Measurements from ENCODE around the gene MAP3K4. TPM values are rescaled to one million over a fixed set of nuclear protein-coding genes. Genes with fewer than 3 reads are reported as not detected.

The MAP3K4 gene
- total and polyA plus RNA-seq, 12 donors = 11.9 to 37.0 (median 18.8) TPM

GRCh38 chr6:161104966-161105365 is 113.4 kb downstream of the MAP3K4 start:
- Histone ChIP-seq H3K9me3 (replicated peaks in 1 of 3) (no peaks in the 10 kb centered on the region), H3K4me1 (replicated peaks in 1 of 2) (no peaks in the 10 kb centered on the region), H3K4me3 (no peak overlapping the region), H3K27me3 (no peaks in the 10 kb centered on the region), H3K27ac (no peak overlapping the region), H3K36me3 (replicated peaks in 1 of 2) (peaks cover 0 to 46% of the 10 kb centered on the region in 2 donors)
- TF ChIP-seq, protein P1, sequence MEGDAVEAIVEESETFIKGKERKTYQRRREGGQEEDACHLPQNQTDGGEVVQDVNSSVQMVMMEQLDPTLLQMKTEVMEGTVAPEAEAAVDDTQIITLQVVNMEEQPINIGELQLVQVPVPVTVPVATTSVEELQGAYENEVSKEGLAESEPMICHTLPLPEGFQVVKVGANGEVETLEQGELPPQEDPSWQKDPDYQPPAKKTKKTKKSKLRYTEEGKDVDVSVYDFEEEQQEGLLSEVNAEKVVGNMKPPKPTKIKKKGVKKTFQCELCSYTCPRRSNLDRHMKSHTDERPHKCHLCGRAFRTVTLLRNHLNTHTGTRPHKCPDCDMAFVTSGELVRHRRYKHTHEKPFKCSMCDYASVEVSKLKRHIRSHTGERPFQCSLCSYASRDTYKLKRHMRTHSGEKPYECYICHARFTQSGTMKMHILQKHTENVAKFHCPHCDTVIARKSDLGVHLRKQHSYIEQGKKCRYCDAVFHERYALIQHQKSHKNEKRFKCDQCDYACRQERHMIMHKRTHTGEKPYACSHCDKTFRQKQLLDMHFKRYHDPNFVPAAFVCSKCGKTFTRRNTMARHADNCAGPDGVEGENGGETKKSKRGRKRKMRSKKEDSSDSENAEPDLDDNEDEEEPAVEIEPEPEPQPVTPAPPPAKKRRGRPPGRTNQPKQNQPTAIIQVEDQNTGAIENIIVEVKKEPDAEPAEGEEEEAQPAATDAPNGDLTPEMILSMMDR (IDR thresholded peaks at IDR 0.05) = no peak
- no peak for TF ChIP-seq POLR2A (IDR thresholded peaks at IDR 0.05)
- intact Hi-C loops (cut with DNase I) = no loop called here
- no peak for DNase-seq

DNA sequence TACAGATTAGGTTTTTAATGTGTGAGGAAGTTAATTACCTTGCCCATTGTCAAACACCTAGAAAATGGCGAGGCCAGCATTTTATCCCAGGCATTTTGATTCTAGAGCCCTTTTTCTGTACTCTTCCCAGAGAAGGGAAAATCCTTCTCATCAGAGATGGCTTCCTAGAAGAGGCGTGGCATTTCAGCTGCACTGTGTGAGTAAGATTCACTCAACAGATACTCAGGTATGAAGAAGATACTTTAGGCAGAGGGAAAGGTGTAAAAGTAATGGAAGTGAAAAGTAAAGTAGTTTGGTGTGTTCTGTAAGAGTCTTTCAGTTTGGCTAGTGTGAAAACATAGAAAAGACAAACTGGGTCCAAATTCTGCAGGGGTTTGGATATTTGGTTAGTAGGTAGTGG is 113.8 kb downstream of the MAP3K4 start:
- WGBS, 4 donors = 95 to 100% (median 98%) methylated on average over 2 of the region's 2 CpGs
- intact Hi-C loops (cut with DNase I) = no loop called here
- H3K4me1 ChIP-seq (replicated peaks in 1 of 2) = no peaks in the 10 kb centered on the region
- no peaks in the 10 kb centered on the region for H3K9me3 ChIP-seq (replicated peaks in 1 of 3)
- peaks cover 0 to 45% of the 10 kb centered on the region in 2 donors for H3K36me3 ChIP-seq (replicated peaks in 1 of 2)
- no peak overlapping the region for H3K27ac ChIP-seq
- H3K4me3 ChIP-seq = no peak overlapping the region
- H3K27me3 ChIP-seq = no peaks in the 10 kb centered on the region
- no peak for DNase-seq
- TF ChIP-seq, protein P1 (IDR thresholded peaks at IDR 0.05) = no peak
- no peak for TF ChIP-seq POLR2A (IDR thresholded peaks at IDR 0.05)

- Histone ChIP-seq H3K4me1 (replicated peaks in 1 of 2) (no peaks in the 10 kb centered on the region), H3K27me3 (no peaks in the 10 kb centered on the region), H3K36me3 (replicated peaks in 1 of 2) (peaks cover 0 to 60% of the 10 kb centered on the region in 2 donors), H3K27ac (no peak overlapping the region), H3K4me3 (no peak overlapping the region), H3K9me3 (replicated peaks in 1 of 3) (no peaks in the 10 kb centered on the region)
- 89 to 90% (median 90%) methylated on average over 23 of the region's 23 CpGs for WGBS, 4 donors
- TF ChIP-seq, protein P1 (IDR thresholded peaks at IDR 0.05) = no peak
- TF ChIP-seq POLR2A (IDR thresholded peaks at IDR 0.05) = no peak
- DNase-seq = no peak
- intact Hi-C loops (cut with DNase I) = no loop called here
Measured at GRCh38 chr6:161107779-161108730, 116.5 kb downstream of the MAP3K4 start.

DNA sequence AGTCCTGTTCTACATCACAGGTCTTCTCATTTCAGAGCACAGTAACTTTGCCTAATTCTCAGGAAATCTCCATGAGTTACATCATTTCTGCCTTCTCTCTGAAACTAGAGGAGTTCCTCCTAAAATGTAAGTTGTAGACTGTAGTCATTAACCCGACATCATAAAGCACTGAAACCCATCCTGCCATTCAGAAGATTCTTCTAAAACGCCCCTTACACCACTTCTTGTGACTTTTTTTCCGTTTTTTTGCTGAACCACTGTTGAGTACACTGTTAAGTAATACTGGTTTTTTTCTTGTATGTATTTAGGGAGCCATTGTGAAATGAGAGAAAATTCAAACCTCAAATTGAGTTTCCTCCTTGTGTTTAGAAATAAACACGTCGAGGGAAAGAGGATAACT is 117.3 kb downstream of the MAP3K4 start:
- H3K27ac ChIP-seq = no peak overlapping the region
- no peak for DNase-seq
- 83 to 88% (median 87%) methylated on average over 5 of the region's 5 CpGs for WGBS, 4 donors
- intact Hi-C loops (cut with DNase I) = no loop called here
- TF ChIP-seq, protein P1 (IDR thresholded peaks at IDR 0.05) = no peak
- TF ChIP-seq POLR2A (IDR thresholded peaks at IDR 0.05) = no peak
- no peaks in the 10 kb centered on the region for H3K9me3 ChIP-seq (replicated peaks in 1 of 3)
- H3K36me3 ChIP-seq (replicated peaks in 1 of 2) = peaks cover 0 to 63% of the 10 kb centered on the region in 2 donors
- no peaks in the 10 kb centered on the region for H3K4me1 ChIP-seq (replicated peaks in 1 of 2)
- H3K27me3 ChIP-seq = no peaks in the 10 kb centered on the region
- no peak overlapping the region for H3K4me3 ChIP-seq
